ENCODE results near the gene FUCA1. TPM values are rescaled to one million over a fixed set of nuclear protein-coding genes. Genes with fewer than 3 reads are reported as not detected.

The FUCA1 gene
- polyA plus RNA-seq, 1 donor from 2014 or later: 38.5 TPM

DNA sequence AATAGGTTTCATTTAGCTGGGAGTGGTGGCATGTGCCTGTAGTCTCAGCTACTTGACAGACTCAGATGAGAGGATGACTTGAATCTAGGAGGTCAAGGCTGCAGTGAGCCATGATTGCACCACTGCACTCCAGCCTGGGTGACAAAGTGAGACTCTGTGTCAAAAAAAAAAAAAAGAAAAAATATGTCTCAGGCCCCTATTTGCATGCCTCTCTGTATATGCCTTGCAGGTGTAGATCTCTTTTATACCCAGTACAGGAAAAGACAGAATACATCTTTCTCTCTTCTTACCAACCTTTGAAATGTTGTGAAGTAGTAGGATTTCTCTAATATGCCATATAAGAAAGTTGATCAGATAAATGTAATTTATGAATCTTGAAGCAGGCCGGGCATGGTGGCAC is 38.6 kb upstream of the FUCA1 start:
- Histone ChIP-seq H3K27me3 (ENCODE audit: insufficient read depth, low read depth, low read length) (peaks cover 31% of the 10 kb centered on the region), H3K9ac (ENCODE audit: low read length) (no peak overlapping the region), H3K27ac (ENCODE audit: low read length) (no peak overlapping the region), H3F3A (ENCODE audit: insufficient read depth, low read length, poor library complexity, severe bottlenecking) (no peaks in the 10 kb centered on the region), H4K20me1 (ENCODE audit: insufficient read depth) (no peaks in the 10 kb centered on the region), H2AFZ (ENCODE audit: low read depth, low read length) (no peak overlapping the region), H3K9me3 (ENCODE audit: low read length) (no peaks in the 10 kb centered on the region), H3K4me3 (ENCODE audit: low read length) (no peak overlapping the region), H3K79me2 (replicated peaks; ENCODE audit: insufficient read depth, low read length) (no peaks in the 10 kb centered on the region), H3K4me2 (ENCODE audit: low read length) (no peak overlapping the region), H3K9me2 (ENCODE audit: insufficient read depth, low read length) (no peaks in the 10 kb centered on the region), H3K36me3 (ENCODE audit: insufficient read depth, low read length) (no peaks in the 10 kb centered on the region)
- TF ChIP-seq EZH2 (IDR thresholded peaks at IDR 0.05; ENCODE audit: borderline replicate concordance, insufficient read depth, low read length, poor library complexity, severe bottlenecking): no peak
- no peak for TF ChIP-seq TAF1 (IDR thresholded peaks at IDR 0.05; ENCODE audit: low read depth)
- no peak for TF ChIP-seq MXI1 (conservative IDR thresholded peaks at IDR 0.05; ENCODE audit: poor library complexity, severe bottlenecking)
- TF ChIP-seq POLR2AphosphoS5 (IDR thresholded peaks at IDR 0.05): no peak
- TF ChIP-seq EP300 (conservative IDR thresholded peaks at IDR 0.05; ENCODE audit: poor library complexity, severe bottlenecking): no peak
- TF ChIP-seq, protein P1, sequence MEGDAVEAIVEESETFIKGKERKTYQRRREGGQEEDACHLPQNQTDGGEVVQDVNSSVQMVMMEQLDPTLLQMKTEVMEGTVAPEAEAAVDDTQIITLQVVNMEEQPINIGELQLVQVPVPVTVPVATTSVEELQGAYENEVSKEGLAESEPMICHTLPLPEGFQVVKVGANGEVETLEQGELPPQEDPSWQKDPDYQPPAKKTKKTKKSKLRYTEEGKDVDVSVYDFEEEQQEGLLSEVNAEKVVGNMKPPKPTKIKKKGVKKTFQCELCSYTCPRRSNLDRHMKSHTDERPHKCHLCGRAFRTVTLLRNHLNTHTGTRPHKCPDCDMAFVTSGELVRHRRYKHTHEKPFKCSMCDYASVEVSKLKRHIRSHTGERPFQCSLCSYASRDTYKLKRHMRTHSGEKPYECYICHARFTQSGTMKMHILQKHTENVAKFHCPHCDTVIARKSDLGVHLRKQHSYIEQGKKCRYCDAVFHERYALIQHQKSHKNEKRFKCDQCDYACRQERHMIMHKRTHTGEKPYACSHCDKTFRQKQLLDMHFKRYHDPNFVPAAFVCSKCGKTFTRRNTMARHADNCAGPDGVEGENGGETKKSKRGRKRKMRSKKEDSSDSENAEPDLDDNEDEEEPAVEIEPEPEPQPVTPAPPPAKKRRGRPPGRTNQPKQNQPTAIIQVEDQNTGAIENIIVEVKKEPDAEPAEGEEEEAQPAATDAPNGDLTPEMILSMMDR (IDR thresholded peaks at IDR 0.05; ENCODE audit: poor library complexity, severe bottlenecking): no peak
- TF ChIP-seq RAD21 (conservative IDR thresholded peaks at IDR 0.05): no peak
- TF ChIP-seq, protein P2, sequence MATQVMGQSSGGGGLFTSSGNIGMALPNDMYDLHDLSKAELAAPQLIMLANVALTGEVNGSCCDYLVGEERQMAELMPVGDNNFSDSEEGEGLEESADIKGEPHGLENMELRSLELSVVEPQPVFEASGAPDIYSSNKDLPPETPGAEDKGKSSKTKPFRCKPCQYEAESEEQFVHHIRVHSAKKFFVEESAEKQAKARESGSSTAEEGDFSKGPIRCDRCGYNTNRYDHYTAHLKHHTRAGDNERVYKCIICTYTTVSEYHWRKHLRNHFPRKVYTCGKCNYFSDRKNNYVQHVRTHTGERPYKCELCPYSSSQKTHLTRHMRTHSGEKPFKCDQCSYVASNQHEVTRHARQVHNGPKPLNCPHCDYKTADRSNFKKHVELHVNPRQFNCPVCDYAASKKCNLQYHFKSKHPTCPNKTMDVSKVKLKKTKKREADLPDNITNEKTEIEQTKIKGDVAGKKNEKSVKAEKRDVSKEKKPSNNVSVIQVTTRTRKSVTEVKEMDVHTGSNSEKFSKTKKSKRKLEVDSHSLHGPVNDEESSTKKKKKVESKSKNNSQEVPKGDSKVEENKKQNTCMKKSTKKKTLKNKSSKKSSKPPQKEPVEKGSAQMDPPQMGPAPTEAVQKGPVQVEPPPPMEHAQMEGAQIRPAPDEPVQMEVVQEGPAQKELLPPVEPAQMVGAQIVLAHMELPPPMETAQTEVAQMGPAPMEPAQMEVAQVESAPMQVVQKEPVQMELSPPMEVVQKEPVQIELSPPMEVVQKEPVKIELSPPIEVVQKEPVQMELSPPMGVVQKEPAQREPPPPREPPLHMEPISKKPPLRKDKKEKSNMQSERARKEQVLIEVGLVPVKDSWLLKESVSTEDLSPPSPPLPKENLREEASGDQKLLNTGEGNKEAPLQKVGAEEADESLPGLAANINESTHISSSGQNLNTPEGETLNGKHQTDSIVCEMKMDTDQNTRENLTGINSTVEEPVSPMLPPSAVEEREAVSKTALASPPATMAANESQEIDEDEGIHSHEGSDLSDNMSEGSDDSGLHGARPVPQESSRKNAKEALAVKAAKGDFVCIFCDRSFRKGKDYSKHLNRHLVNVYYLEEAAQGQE (IDR thresholded peaks at IDR 0.05; ENCODE audit: borderline replicate concordance): no peak
- no peak for TF ChIP-seq SMC3 (conservative IDR thresholded peaks at IDR 0.05; ENCODE audit: poor library complexity)

DNA sequence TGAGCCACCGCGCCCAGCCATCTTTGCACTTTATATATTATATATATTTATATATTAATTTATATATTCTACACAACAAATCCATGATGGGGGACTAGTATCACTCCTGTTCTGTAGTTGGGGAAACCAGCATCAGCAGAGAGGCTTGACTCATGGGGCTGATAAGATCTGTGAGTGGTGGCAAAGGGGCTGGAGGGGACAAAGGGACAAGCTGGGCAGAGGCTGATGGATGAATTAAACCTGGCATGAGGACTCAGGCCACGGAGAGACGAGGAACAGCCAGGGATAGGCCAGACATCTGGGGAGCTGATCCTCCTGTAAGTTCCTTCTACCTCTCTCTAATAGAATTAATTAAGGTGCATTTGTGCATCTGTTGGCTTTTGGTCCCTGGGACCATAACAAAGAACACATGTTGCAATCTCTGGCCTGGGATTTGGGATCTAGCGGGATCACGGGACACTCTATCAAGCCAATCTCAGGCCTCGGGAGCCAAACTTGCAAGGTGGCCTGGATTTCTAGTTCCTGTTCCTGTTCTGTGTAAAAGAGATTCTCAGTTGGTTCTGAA is 37.5 kb upstream of the FUCA1 start:
- H3K9ac ChIP-seq (ENCODE audit: low read length): no peak overlapping the region
- H3K36me3 ChIP-seq (ENCODE audit: insufficient read depth, low read length): no peaks in the 10 kb centered on the region
- no peak overlapping the region for H2AFZ ChIP-seq (ENCODE audit: low read depth, low read length)
- H3F3A ChIP-seq (ENCODE audit: insufficient read depth, low read length, poor library complexity, severe bottlenecking): no peaks in the 10 kb centered on the region
- no peaks in the 10 kb centered on the region for H3K79me2 ChIP-seq (replicated peaks; ENCODE audit: insufficient read depth, low read length)
- no peak overlapping the region for H3K4me2 ChIP-seq (ENCODE audit: low read length)
- H3K4me3 ChIP-seq (ENCODE audit: low read length): no peak overlapping the region
- no peaks in the 10 kb centered on the region for H3K9me3 ChIP-seq (ENCODE audit: low read length)
- H3K27ac ChIP-seq (ENCODE audit: low read length): no peak overlapping the region
- TF ChIP-seq MXI1 (conservative IDR thresholded peaks at IDR 0.05; ENCODE audit: poor library complexity, severe bottlenecking): no peak
- TF ChIP-seq, protein P1 (IDR thresholded peaks at IDR 0.05; ENCODE audit: poor library complexity, severe bottlenecking): no peak
- TF ChIP-seq POLR2AphosphoS5 (IDR thresholded peaks at IDR 0.05): no peak
- TF ChIP-seq, protein P2 (IDR thresholded peaks at IDR 0.05; ENCODE audit: borderline replicate concordance): no peak
- no peak for TF ChIP-seq TAF1 (IDR thresholded peaks at IDR 0.05; ENCODE audit: low read depth)
- no peaks in the 10 kb centered on the region for H3K9me2 ChIP-seq (ENCODE audit: insufficient read depth, low read length)
- no peaks in the 10 kb centered on the region for H4K20me1 ChIP-seq (ENCODE audit: insufficient read depth)
- peaks cover 36% of the 10 kb centered on the region for H3K27me3 ChIP-seq (ENCODE audit: insufficient read depth, low read depth, low read length)
